ENCODE data around the gene SCP2D1. TPM values are rescaled to one million over a fixed set of nuclear protein-coding genes. Genes with fewer than 3 reads are reported as not detected.

The SCP2D1 gene
- total RNA-seq, 1 experiment from 2014 or later = not detected

DNA sequence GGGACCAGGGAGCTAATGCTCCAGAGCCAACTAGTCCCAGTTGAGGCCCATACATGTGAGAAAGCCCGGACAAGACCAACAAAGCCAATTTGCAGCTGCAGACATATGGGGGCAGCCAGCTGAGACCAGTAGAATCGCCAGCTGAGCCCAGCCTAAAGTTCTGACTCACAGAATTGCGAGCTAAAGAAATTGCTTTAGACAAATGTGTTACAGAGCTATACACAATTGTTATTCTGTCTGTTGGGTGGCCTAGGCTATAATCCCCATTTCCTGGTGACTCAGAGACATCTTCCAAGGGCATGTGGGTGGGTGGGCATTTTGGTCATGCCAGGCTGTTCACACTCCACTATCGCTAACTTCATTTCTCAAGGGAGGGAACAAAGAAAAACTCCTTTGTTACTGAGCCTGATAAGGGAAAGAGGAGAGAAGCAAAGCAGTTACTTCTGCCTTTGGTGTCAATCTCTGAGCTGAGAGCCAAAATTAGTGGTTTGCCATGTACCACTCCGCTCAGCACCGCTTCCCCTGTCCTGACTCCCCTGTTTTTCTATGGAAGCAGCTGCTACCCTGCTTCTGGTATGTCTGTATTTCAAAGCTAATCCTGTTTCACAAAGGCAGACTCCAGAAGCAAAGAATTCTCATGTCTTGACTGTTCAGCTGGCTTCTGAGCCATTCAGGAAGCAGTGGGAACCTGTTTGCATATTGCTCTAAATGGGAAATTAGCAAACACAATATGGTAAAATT is 26.1 kb downstream of the SCP2D1 start:
- POLR2A ChIA-PET = no interaction called here

DNA sequence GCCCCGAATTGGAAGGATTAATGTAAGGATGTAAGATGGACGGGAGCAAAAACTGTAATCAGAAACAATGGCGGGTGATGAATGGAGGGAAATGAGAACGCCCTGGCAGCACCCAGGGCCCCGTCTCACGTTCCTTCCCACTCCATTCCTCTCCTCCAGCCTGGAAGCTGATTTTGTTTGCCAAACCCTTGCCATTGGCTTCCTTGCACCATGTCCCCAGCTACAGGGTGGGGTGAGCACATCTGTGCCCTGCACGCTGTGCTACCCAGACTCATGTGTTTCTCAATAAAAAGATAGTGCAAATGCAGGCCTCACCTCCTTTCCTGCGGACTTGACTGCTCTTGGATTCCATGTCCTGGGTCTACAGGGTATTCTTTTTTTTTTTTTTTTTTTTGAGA is 26.7 kb downstream of the SCP2D1 start:
- no peaks in the 10 kb centered on the region for H3K36me3 ChIP-seq (ENCODE audit: control insufficient read depth, insufficient read depth, low read length)
- peaks cover 12% of the 10 kb centered on the region for H3K4me1 ChIP-seq
- CTCF ChIA-PET = no interaction called here
- no peak overlapping the region for H3K4me3 ChIP-seq (ENCODE audit: low read depth, low read length)
- no TSS peak for BruUV-seq (replicated peaks)
- Mint-ChIP-seq H3K27ac (ENCODE audit: unreplicated experiment) (no peak overlapping the region), H3K27me3 (ENCODE audit: insufficient read depth, unreplicated experiment) (peaks cover 6% of the 10 kb centered on the region), H3K36me3 (ENCODE audit: insufficient read depth, unreplicated experiment) (no peaks in the 10 kb centered on the region), H3K4me1 (ENCODE audit: low read depth, unreplicated experiment) (no peaks in the 10 kb centered on the region), H3K4me3 (ENCODE audit: unreplicated experiment) (no peak overlapping the region), H3K9me3 (ENCODE audit: unreplicated experiment) (no peaks in the 10 kb centered on the region)
- intact Hi-C loops (cut with micrococcal nuclease; ENCODE audit: unreplicated experiment) = no loop called here
- no peak for TF ChIP-seq CTCF (IDR thresholded peaks at IDR 0.05; ENCODE audit: insufficient read depth in 1 of 2, low read depth in 1 of 2, low read length in 1 of 2, severe bottlenecking in 1 of 2, unreplicated experiment in 1 of 2)
- no peaks in the 10 kb centered on the region for H3K27me3 ChIP-seq (replicated peaks; ENCODE audit: control insufficient read depth, insufficient read depth, low read length)
- no peak for DNase-seq
- POLR2A ChIA-PET = no interaction called here
- no peaks in the 10 kb centered on the region for H3K9me3 ChIP-seq

More for the DNA sequence above, 26.1 kb downstream of the SCP2D1 start:
- Histone ChIP-seq H3K4me3 (ENCODE audit: low read depth, low read length) (no peak overlapping the region), H3K36me3 (ENCODE audit: control insufficient read depth, insufficient read depth, low read length) (no peaks in the 10 kb centered on the region), H3K9me3 (no peaks in the 10 kb centered on the region), H3K27me3 (replicated peaks; ENCODE audit: control insufficient read depth, insufficient read depth, low read length) (no peaks in the 10 kb centered on the region), H3K4me1 (peaks cover 12% of the 10 kb centered on the region)
- no peak for DNase-seq
- intact Hi-C loops (cut with micrococcal nuclease; ENCODE audit: unreplicated experiment) = loop anchor here (10.0 kb wide), 1 partner anchor 205 kb away; no protein-coding TSS in a partner anchor
- Mint-ChIP-seq H3K4me3 (ENCODE audit: unreplicated experiment) (no peak overlapping the region), H3K36me3 (ENCODE audit: insufficient read depth, unreplicated experiment) (no peaks in the 10 kb centered on the region), H3K9me3 (ENCODE audit: unreplicated experiment) (no peaks in the 10 kb centered on the region), H3K27ac (ENCODE audit: unreplicated experiment) (no peak overlapping the region), H3K27me3 (ENCODE audit: insufficient read depth, unreplicated experiment) (peaks cover 6% of the 10 kb centered on the region), H3K4me1 (ENCODE audit: low read depth, unreplicated experiment) (no peaks in the 10 kb centered on the region)
- BruUV-seq (replicated peaks) = no TSS peak
- CTCF ChIA-PET = no interaction called here
- no peak for TF ChIP-seq CTCF (IDR thresholded peaks at IDR 0.05; ENCODE audit: insufficient read depth in 1 of 2, low read depth in 1 of 2, low read length in 1 of 2, severe bottlenecking in 1 of 2, unreplicated experiment in 1 of 2)

GRCh38 chr20:18845017-18845416 is 31.4 kb downstream of the SCP2D1 start:
- no peak overlapping the region for H3K27ac Mint-ChIP-seq (ENCODE audit: unreplicated experiment)
- Histone ChIP-seq H3K36me3 (ENCODE audit: control insufficient read depth, insufficient read depth, low read length) (no peaks in the 10 kb centered on the region), H3K9me3 (no peaks in the 10 kb centered on the region), H3K27me3 (replicated peaks; ENCODE audit: control insufficient read depth, insufficient read depth, low read length) (no peaks in the 10 kb centered on the region), H3K4me3 (ENCODE audit: low read depth, low read length) (no peak overlapping the region), H3K4me1 (no peaks in the 10 kb centered on the region)
- H3K36me3 Mint-ChIP-seq (ENCODE audit: insufficient read depth, unreplicated experiment) = no peaks in the 10 kb centered on the region
- CTCF ChIA-PET = no interaction called here
- intact Hi-C loops (cut with micrococcal nuclease; ENCODE audit: unreplicated experiment) = no loop called here
- no peak overlapping the region for H3K4me3 Mint-ChIP-seq (ENCODE audit: unreplicated experiment)
- H3K27me3 Mint-ChIP-seq (ENCODE audit: insufficient read depth, unreplicated experiment) = peaks cover 9% of the 10 kb centered on the region
- no peaks in the 10 kb centered on the region for H3K9me3 Mint-ChIP-seq (ENCODE audit: unreplicated experiment)
- BruUV-seq (replicated peaks) = no TSS peak
- POLR2A ChIA-PET = no interaction called here
- no peak for TF ChIP-seq CTCF (IDR thresholded peaks at IDR 0.05; ENCODE audit: insufficient read depth in 1 of 2, low read depth in 1 of 2, low read length in 1 of 2, severe bottlenecking in 1 of 2, unreplicated experiment in 1 of 2)
- DNase-seq = no peak
- no peaks in the 10 kb centered on the region for H3K4me1 Mint-ChIP-seq (ENCODE audit: low read depth, unreplicated experiment)

Data from Caco-2 (cell line).